Hippocampal formation (tissue), 2 donors: Measurements from ENCODE around the gene FSTL4.

Source experiments
- DNase-seq, 2 donors: peaks; one replicate each; lab custom pipeline; 2025; lab: John Stamatoyannopoulos, UW

The FSTL4 gene

GRCh38 chr5:133478199-133478985 is 133.9 kb downstream of the FSTL4 start:
- no peak for DNase-seq

GRCh38 chr5:133475986-133476385 is 136.4 kb downstream of the FSTL4 start:
- DNase-seq: no peak

GRCh38 chr5:133474851-133475590 is 137.3 kb downstream of the FSTL4 start:
- no peak for DNase-seq

GRCh38 chr5:133473291-133473690 is 139.1 kb downstream of the FSTL4 start:
- no peak for DNase-seq

- no peak for DNase-seq
Observed at GRCh38 chr5:133472829-133473228, 139.5 kb downstream of the FSTL4 start.

GRCh38 chr5:133471699-133472098 is 140.6 kb downstream of the FSTL4 start:
- DNase-seq: no peak

GRCh38 chr5:133470841-133471240 is 141.5 kb downstream of the FSTL4 start:
- DNase-seq: no peak

GRCh38 chr5:133469846-133470245 is 142.5 kb downstream of the FSTL4 start:
- DNase-seq: no peak

GRCh38 chr5:133469252-133469651 is 143.1 kb downstream of the FSTL4 start:
- DNase-seq: no peak

- no peak for DNase-seq
Observed at GRCh38 chr5:133468596-133468995, 143.7 kb downstream of the FSTL4 start.

GRCh38 chr5:133467826-133468463 is 144.4 kb downstream of the FSTL4 start:
- DNase-seq: no peak

GRCh38 chr5:133467335-133467779 is 145.0 kb downstream of the FSTL4 start:
- DNase-seq: no peak

GRCh38 chr5:133466556-133467334 is 145.6 kb downstream of the FSTL4 start:
- DNase-seq: no peak

- DNase-seq: no peak
Observed at GRCh38 chr5:133464013-133464412, 148.3 kb downstream of the FSTL4 start.

- DNase-seq: no peak
Observed at GRCh38 chr5:133461796-133462516, 150.4 kb downstream of the FSTL4 start.

- DNase-seq: no peak
Observed at GRCh38 chr5:133460172-133460758, 152.1 kb downstream of the FSTL4 start.

- DNase-seq: no peak
Observed at GRCh38 chr5:133459474-133460160, 152.7 kb downstream of the FSTL4 start.

- no peak for DNase-seq
Observed at GRCh38 chr5:133458435-133458834, 153.9 kb downstream of the FSTL4 start.

- no peak for DNase-seq
Observed at GRCh38 chr5:133457439-133458355, 154.6 kb downstream of the FSTL4 start.
